SK-N-MC (cell line): ENCODE measurements around the gene COPS9.

Experiments
- EZH2 ChIP-seq: fragments of 200-600 bp; sonication (generic); IDR thresholded peaks from one replicate; pipeline ENCODE4 v1.6.1; 2017; ENCODE audit warnings: antibody characterized with exemption
- FOXP2 ChIP-seq: optimal IDR thresholded peaks from 2 replicates; pipeline ENCODE3; 2011; ENCODE audit warnings: mild to moderate bottlenecking, moderate library complexity; ENCODE audit not compliant: insufficient read depth; ENCODE audit errors: extremely low read length, control extremely low read depth
- POLR2AphosphoS5 ChIP-seq: IDR thresholded peaks from 2 replicates; pipeline ENCODE4 v1.6.1; 2012; ENCODE audit warnings: mild to moderate bottlenecking, low read depth, low read length, borderline replicate concordance

GRCh38 chr2:240127911-240128607 is 8.0 kb downstream of the COPS9 start:
- TF ChIP-seq POLR2AphosphoS5 (no peak), EZH2 (no peak), FOXP2 (no peak)
